ENCODE measurements around the gene ZNF516.

ZNF516 gene

GRCh38 chr18:76506395-76506794 lies 11.4 kb upstream of the ZNF516 start:
- no peak for DNase-seq

DNA sequence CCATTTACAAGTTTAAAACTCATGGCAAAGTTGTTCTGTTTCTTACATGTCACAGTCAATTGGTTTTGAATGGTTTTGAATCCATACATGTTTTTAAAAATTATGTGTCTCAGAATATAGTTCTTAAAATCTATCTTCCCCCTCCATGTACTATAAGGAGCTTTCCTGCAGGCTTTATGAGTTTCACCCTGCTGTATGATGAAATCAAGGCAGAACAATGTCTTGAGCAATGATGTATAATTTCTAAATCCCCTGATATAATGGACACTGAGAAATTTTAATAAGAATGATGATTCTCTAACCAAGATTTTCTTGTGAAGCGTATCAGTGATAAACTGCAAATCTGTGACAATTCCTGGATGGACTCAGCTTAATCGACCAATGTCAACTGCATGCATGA lies 10.6 kb upstream of the ZNF516 start:
- DNase-seq: no peak

GRCh38 chr18:76504749-76505148 lies 9.7 kb upstream of the ZNF516 start:
- DNase-seq: no peak

- DNase-seq: no peak
Observed at GRCh38 chr18:76503649-76504386, 8.8 kb upstream of the ZNF516 start.

DNA sequence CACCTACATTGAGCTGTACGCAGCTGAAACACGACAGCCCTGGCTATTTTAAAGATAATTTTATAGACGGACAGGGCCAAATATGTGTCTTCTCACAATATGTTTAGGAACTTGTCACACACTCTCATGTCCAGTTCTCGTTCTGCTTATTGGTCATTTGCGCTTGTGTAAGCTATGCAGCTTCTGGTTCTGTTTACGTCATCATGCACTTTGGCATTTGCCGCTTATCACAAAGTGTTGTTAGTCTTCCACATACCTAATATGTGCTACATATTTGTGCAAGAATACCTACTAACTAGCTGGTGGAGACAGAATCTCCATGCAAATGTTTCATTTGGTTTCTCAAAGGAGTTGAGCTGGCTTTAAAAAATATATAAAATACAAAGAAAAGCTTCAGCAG lies 7.5 kb upstream of the ZNF516 start:
- DNase-seq: no peak

DNA sequence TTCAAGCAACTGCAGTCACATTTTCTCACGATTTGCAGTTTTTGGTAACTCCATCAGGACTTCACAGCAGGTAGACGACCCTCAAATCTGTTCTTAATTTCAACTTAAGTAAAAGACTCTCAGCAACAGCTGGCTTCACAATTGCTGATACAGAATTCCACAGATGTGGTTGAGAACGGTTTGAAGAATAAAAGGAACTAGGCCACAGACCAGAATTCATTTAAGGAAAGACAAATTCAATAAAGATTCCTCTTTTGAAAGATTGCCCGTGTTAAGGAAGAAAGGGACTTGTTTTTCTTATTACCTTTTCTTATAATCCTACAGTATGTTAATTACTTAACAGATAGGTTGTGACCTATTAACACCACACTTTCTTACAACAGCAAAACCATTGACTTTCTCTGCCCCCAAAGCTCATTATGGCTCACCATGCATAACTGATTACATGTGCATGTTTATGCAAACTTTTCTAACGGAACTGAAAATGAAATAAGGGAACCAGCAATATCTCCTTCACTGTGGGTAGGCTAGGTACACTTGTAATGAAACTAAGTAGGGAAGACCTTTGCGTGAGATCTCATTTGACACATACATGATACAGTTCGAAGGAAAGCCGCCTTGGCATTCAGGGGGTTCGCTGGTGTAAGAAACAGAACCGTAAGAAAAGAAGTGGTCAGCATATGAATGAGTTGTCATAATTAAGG lies 4.7 kb upstream of the ZNF516 start:
- DNase-seq: no peak

- no peak for DNase-seq
Observed at GRCh38 chr18:76499021-76499420, 4.0 kb upstream of the ZNF516 start.

DNA sequence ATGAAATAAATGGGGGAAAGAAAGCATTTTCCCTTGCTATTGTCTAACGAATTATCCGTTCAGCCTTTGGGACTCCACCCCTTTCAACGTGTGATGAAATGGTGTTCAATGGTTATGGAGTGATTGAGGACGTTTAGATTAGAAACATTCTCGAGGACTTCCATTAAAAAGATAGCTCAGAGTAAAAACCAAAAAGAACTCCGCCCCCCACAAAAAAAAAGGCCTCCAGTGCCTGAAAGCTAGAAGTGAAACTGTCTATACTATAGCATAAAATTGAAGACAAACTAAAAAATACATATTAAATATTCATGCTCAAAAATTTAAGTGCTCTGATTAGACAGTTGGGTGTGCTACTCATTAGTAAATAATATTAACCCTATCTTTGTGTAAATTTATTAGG lies 3.0 kb upstream of the ZNF516 start:
- DNase-seq: no peak

DNA sequence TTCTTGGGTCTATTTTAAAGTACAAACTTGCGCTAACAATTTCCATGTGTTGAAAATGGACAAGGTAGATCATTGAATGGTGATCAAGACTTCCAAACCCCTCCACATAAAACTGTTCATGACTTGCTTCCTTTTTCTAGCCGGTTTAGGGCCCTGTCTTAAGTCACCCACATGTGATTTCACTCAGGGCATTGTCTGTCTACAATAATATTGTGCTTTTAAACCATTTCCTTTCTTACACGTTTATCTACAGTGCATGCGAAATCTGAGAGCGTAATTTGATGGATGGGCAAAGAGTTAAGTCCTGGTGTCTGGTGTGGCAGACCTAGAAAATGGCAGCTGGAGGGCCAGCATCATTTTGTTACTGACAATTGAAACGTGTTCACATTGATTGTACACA lies 2.0 kb upstream of the ZNF516 start:
- no peak for DNase-seq

DNA sequence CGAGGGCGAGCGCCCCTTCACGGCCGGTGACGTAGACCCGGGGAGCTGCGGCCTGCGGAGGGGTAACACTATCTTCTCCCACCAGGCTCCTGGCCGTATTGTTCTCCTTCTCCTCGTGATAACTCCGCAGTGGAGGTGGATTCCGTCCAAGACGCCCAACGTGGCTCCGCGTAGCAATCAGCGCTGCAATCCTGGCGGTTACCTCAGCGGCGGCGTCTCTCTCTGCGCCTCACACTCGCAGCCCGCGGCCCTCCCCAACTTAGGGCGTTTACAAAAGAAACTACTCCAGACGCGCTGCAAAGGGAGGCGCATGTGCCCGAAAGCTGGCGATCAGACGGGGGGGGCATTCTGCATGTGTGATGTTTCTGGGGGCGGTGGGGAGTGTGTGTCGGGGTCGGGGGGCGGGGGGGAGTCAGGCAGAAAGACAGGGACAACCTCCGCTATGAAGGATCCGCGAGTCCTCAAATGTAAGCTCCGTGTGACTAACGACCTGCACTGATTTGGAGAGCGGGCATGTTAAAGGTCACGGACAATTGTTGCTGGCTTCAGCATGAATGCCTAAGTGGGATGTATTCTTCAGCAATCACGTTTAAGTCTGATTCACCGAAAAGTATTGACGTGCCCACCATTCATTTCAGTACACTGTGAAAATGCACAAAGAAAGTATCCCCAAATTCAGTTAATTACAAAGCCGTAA lies 1.3 kb upstream of the ZNF516 start:
- no peak for DNase-seq

GRCh38 chr18:76495435-76496193 lies 572 bp upstream of the ZNF516 start:
- no peak for DNase-seq

- DNase-seq: no peak
Observed at GRCh38 chr18:76494231-76495005, 624 bp downstream of the ZNF516 start.

DNA sequence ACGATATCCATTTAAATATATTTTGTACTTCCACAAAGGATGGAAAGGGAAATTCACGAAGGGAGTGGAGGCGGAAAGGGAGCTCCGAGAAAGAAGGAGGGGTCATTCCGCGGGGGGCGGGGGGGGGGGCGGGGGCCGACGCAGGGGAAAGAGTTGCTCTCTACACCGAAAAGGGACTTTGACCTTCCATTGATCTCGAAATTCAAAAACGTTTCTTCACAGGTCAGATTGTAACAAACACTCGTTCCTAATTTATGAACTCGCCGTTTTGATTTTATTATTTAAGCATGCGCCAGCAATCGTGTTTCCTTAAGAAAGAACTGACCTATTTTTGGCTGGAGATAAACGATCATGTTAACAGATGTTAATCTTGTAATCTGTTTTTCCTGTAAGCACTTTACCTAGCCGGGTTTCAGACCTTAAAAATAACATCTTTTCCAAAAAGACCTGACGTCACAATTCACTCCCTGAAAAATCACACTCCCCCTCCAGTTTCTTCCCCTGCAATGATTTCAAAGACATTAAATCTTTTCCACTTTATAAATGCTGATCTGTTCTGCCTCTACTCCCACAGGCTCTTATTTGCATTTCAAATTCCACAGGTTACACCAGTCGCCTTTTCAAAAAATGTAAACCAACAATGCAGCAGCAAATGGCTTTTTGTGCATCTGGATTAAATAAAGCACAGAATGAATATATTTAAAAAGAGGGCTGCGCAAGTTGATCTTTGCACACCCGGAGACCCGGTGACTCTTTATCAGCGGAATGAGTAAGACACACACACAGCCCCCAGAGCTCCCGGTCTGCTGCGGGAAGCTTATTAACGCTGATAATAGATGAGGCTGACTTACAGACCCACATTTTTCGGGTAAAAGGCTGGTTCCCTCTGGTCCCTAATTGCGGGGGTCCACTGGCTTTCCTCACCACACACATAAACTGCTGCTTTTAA lies 1.6 kb downstream of the ZNF516 start:
- DNase-seq: peak; percentile 56

DNA sequence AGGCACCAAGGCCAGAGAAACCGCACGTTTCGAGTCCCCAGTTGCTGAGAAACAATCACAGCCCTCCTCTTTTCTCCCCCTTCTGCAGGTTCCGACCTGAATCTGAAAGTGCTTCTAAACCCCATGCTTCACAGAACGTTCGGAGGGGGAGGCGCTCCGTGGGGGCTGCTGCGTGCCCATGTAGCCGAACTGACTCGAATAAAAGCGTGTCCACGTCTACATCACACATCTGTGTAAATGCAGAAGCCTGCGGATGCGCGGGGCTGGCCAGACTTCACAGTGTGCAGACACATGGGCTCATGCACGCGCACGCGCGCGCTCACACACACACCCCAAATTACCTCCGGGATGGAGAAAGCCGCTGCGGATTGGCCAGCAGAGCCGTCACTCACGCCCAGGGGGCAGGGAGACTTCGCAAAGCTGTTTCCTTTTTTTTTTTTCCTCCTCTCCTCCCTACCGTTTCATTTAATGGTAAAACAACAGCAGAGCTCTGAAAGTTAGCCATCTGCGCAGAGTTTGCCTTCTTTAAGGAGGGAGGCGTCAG lies 2.3 kb downstream of the ZNF516 start:
- DNase-seq: peak; percentile 88

- DNase-seq: no peak
Observed at GRCh38 chr18:76491776-76492668, 3.0 kb downstream of the ZNF516 start.

- no peak for DNase-seq
Observed at GRCh38 chr18:76491473-76491775, 3.6 kb downstream of the ZNF516 start.

DNA sequence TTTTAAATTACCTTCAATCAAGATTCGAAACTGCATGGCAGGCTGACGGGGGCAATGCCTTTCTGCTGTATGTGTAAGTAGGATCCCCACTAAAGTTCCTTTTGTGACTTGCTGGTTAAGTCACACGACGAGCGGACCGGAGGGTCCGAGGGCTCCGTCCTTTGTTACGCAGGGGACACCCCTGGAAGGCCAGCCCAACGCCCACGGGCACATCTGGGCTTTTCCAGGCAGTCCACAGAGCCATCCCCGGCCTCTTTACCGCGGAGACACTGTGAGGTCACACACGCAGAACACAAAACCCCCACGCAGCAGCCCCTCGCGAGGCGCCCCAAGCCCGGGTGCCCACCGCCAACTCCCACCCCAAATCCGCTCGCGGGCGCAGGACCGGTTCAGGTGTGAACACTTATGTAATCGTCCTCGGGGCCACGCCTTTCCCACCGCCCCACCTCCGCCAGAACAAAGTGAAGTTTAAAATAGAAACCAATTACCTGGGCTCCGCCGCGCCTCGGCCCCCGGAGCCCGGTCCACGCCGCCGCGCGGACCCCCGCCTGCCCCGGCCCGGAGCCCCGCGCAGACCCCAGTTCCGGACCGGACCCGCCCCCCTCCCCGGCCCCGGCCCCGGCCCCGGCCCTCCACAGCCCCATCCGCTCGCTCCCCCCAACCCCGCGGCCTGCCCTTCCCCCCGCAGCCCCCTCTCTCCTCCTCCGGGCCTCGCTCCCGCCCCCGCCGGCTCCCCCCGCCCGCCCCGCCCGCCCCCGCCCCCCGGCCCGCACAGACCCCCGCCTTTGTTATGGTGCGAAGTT lies 4.2 kb downstream of the ZNF516 start:
- DNase-seq: no peak

DNA sequence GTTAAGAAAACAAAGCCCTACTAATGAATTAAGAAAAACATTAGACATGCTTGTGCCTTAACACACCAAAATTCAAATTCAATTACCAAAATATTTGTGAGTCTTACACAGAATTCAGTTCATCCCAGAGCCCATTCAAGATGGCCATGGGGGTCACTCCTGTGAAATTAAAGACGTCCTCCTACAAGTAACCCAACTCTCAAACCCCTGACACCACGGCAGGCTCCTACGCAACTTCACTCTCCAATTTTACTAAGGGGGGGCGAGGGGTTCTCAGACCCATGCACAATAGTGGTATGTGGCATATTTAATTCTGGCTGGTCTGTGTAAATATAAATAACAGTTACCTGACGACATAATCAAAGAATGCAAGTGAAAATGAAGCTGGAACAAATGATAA lies 5.0 kb downstream of the ZNF516 start:
- no peak for DNase-seq

DNA sequence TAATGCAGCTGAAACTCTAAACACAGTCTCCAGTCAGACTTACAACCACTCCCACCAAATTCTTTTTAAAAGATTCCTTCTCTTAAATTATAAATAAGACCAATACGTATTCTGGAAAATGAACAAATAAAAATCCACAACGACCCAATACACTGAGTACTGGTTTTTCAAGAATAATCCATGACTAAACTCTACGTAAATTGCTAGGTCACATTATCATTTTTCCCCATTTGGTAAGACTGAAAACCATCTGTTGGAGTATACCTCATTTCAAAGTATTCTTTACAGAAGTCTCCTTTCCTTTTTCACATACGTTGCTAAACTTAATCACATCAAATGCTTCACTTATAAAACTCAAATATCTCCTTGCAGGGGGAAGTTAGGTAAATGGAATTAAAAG lies 6.0 kb downstream of the ZNF516 start:
- no peak for DNase-seq
